NCI-H146 (cell line): ENCODE data around the gene NR4A2.
"Not testable (repeated sequence)": the region's sequence is repeated elsewhere in the genome, so short reads cannot be mapped to it uniquely, and the experiment has no call there.

Experiments used
- DNase-seq: peaks from one replicate; lab custom pipeline; 2025; lab: John Stamatoyannopoulos, UW

NR4A2 gene

DNA sequence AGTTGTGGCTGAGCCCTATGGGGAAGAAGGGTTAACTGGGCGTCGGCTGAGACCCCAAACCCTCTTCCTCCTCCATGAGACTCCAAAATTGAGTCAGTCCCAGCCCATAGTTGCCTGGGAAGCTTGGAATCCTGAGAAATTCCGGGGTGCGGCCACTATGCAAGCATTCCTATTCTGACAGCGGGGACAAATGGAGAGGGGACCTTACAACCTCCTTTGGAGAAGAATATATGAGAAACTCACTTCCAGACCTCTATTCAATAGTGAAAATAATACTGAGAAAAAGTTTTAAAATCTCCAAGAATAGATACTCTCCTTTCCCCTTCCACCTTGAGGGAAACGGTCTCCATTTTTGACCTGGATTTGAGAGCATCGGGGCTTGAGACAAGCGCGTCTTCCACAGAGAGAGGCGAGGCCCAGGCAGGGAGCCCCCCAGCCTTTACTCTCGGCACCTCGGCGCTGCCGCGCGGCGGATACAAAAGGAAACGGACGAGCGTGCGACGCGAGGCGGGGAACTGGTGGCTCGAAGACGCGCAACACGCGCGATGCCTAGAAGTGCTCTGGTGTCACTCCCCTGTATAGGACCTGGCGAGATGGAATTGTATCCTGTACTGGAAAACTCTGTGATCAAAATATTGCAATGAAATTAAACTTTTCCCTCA lies 11.1 kb downstream of the NR4A2 start:
- DNase-seq = no peak

DNA sequence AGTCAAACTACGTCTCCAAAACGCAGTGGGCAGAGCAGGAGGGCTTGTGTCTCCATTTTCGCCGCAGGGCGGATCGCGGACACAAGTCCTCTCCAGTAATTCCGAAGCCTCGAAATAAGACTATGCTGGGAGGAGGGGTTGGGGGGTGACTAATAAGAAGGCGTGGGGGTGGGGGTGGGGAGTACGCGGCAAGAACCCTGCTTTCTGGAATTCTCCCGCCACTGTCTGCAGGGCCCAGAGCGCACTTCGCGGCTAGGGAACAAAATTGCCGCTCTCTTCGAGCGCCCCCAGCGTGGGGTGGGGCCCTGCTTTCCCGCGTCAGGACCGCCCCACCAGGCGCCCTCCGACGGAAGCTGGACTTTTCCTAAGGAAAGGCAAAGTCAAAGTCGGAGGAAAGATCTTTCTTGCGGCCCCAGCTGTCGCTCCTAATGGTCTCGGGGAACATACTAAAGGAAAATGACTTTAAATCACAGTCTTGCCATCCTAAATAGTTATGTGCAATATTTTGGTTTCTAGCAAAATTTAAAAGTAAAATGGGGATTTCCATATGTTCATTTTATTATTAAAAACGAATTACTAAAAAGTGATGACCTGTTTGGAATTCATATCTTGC lies 11.9 kb downstream of the NR4A2 start:
- DNase-seq = no peak

DNA sequence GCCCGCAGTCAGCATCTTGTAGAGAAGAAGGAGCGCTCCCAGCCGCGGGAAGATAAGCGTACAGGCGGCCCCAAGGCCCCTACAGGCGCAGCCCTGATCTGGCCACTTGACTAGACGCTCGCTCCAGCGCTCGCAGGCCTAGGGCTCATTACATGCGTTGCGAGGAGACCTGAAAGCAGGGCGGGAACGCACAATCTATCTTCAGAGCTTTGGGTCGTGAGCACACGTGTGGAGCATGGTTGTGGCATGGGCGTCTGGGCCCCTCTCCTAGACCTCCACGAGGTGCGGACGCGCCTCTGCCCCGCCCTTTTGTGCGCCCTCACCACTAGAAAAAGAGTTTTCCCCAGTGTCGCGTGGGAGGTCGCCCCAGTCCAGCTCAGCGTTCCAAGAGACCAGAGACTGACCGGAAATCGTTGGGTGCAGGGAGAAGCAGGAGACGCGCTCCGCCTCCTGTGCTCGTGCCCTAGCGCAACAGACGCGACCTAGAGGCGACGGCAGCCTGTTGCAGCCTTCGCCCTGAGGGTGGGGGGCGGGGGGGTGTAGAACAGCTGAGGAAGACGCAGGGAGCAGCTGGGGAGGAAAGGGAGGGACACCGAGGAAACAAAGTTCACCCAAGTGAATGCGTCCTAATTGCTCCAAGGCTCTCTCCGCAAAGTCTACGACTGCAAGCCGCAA lies 12.6 kb downstream of the NR4A2 start:
- no peak for DNase-seq

DNA sequence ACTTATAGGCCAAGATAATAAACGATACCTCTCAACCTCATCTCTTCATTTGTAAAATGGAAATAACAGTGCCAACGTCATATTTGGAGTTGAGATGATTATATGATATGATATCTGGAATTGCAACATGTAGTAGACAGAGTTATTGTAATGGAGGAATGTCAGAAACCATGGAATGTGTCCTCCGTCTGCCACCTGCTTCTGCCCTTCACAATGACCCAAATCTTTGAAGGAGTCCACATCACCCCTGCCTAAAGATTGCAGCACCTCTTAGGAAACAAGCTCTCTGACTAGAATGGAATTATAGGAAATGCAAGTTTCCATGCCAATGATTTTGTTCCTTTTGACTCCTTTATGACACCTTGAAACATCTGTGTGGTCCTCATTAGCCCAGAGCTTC lies 14.9 kb downstream of the NR4A2 start:
- DNase-seq = no peak

DNA sequence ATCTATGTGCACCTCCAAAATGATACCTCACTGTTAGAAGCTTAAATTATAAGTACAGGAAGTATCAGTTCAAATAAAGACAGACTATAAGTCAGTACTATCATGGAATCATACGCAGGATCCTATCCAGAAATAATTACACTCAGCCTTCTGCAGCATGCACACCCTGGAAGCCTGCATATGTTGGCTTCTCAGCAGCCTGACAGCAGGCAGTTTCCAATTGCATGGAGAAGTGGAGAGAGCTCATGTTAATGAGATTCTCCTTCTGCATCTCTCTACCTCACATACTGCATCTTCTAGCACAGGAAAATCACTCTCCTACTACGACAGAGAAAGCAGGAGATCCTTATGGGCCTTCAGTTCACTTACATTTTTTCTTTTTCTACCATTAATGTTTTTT lies 20.5 kb downstream of the NR4A2 start:
- no peak for DNase-seq

DNA sequence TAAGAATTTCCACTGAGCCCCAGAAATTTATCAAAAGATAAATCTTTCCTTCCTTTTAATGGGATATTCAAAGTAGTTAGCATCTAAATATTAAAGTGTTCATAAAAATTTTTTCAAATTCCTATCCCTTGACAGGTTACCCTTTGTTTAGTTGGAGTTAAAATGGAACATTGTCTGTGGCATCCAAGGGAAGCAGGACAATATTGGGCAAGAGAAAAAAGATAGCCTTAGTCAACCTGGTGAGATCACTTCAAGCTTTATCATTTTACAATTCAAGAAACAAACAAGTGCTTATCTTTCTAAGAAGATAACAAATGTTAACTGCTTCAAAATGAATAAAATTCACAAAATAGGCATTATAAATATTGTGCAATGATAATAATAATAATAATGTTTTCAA lies 21.7 kb downstream of the NR4A2 start:
- DNase-seq = no peak

DNA sequence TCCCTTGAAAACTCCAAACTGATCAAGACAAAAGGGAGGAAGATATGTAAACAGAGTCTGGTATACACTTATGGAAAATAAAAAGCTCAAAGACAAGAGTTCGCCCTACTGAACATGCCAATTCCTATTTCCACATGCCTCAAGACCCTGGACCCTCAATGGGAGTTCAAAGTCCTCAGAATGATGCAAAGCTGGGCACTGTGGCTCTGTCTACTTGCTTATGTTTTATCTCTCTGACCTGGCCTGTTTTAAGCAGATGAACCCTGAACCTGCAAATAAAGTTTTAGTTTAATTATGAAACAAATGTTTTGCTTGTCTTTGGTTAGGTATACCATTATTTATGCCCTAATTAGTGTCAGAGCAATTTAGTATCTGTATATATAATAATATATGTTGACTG lies 22.6 kb downstream of the NR4A2 start:
- no peak for DNase-seq

DNA sequence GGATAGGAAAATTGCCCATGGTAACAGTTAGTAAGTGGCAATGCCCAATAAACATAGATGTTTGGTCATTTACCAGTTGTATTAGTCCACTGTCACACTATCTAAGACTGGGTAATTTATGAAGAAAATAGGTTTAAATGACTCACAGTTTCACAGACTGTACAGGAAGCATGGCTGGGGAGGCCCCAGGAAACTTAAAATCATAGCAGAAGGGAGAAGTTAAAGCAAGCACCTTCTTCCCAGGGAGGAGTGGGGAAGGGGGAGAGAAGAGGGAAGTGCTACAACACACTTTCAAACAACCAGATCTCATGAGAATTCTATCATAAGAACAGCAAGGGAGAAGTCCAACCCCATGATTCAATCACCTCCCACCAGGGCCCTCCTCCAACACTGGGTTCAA lies 23.4 kb downstream of the NR4A2 start:
- DNase-seq = no peak

DNA sequence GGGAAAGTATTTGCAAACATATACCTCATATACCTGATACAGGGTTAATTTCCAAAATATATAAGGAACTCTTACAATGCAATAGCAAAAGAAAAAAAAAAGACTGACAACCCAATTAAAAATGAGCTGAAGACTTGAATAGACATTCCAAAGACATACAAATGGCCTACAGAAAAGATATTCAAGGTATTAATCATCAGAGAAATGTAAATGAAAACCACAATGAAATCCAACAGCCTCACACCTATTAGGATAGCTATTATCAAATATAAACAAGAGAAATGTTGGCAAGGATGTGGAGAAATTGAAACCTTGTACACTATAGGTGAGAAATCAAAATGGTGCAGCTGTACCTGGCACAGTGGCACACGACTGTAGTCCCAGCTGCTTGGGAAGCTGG lies 25.7 kb downstream of the NR4A2 start:
- DNase-seq = no peak

DNA sequence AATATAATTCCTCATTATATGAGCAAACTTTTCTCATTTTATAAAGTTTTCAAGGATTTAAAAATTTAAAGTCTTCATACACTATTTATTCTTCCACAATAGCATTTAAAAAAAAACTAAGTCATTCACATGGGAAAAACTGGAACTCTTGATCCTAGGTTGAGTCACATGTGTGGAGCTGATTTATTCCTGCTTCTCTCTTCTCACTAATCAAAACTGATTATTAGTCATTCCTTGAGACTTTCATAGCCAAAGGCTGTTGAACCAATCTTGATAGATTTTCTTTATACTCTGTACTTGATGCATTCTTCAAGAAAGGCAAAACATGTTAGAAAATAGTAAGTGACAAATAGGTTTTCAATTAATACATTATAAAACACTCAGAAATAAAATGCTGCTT lies 27.4 kb downstream of the NR4A2 start:
- no peak for DNase-seq

DNA sequence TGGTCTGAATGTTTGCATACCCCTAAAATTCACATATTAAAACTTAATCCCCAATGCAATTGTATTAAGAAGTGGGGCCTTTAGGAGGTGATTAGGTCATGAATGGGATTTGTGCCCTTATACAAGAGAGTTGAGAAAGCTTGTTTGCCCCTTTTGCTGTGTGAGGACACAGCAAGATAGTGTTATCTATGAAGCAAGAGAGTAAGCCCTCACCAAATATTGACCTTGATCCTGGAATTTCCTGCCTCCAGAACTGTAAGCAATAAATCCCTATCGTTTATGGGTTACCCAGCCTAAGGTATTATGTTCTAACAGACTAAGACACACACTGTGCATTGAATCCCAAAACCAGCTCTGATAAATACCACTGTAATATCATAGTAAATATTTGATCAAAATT lies 32.2 kb downstream of the NR4A2 start:
- DNase-seq = peak; percentile 32

DNA sequence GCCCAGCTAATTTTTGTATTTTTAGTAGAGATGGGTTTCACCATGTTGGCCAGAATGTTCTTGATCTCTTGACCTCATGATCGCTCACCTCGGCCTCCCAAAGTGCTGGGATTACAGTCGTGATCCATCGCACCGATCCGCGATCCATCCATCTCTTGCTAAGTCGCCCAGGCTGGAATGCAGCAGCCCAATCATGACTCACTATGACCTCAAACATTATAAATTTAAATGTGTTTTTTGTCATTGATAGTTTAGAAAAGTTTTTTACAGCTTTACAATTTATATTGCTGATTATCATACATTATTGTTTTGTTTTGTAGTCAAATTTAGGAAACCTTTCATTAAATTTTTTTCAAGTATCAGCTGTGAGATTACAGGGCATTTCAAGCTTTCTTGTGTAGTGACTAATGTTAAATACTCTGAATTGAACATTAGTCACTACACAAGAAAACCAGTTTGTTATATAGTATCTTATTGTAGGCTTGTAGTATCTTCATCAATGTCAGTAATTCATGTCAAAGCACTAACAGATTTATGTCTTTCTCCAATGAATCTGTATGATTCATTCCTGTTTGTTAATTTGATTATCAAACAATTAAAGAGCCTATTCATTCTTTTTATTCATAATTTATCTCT lies 37.5 kb downstream of the NR4A2 start:
- no peak for DNase-seq

DNA sequence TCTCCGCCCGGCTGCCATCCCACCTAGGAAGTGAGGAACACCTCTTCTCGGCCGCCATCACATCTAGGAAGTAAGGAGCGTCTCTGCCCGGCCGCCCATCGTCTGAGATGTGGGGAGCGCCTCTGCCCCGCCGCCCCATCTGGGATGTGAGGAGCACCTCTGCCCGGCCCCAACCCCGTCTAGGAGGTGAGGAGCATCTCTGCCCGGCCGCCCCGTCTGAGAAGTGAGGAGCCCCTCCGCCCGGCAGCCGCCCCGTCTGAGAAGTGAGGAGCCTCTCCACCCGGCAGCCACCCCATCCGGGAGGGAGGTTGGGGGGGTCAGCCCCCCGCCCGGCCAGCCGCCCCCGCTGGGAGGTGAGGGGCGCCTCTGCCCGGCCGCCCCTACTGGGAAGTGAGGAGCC lies 39.1 kb downstream of the NR4A2 start:
- DNase-seq = not testable (repeated sequence)

DNA sequence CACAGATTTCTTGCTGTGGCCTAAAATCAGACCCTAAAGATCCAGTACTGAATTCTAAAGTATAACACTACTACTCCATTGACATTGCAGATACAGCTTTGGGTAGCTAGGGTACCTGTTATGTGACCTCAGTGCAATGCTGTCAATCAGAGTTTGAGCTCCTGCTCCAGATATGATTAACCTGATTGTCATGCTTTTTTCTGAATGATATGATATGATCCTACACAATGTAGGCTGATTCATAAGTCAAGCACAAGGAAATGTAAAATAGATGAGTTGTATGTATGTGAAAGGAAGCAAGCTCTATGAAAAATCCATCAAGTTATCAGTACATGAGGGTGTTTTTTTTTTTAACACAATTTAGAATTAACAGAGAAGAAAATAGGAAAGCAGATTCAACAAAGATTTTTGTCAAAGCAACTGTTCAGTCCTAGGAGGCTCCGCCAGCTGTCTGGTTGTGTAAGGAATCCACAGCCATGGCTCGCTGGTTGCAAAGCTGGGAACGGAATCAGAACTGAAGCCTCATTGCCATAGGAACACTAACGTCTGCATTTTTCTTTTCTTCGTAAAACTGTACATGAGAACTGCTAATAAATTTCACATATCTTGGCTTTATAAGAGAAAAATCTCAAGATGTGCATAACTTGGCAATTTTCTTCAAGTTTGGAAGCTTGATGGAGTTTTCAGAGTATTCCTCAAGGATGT lies 52.9 kb downstream of the NR4A2 start:
- no peak for DNase-seq
